CD1c-positive myeloid dendritic cell (primary cell): ENCODE results near the gene PTPRG.
"Not testable (repeated sequence)": the region's sequence is repeated elsewhere in the genome, so short reads cannot be mapped to it uniquely, and the experiment has no call there.

Experiments
- DNase-seq: peaks from one replicate; pipeline ENCODE4 v3.0.0-alpha.2; 2016; ENCODE audit errors: extremely low spot score

Gene PTPRG

GRCh38 chr3:61724801-61725200 is 163.4 kb downstream of the PTPRG start:
- no peak for DNase-seq

- no peak for DNase-seq
Measured at GRCh38 chr3:61725851-61726333, 164.5 kb downstream of the PTPRG start.

- no peak for DNase-seq
Measured at GRCh38 chr3:61727435-61727834, 166.1 kb downstream of the PTPRG start.

- DNase-seq: no peak
Measured at GRCh38 chr3:61729038-61729634, 167.8 kb downstream of the PTPRG start.

GRCh38 chr3:61730056-61730455 is 168.7 kb downstream of the PTPRG start:
- DNase-seq: no peak

DNA sequence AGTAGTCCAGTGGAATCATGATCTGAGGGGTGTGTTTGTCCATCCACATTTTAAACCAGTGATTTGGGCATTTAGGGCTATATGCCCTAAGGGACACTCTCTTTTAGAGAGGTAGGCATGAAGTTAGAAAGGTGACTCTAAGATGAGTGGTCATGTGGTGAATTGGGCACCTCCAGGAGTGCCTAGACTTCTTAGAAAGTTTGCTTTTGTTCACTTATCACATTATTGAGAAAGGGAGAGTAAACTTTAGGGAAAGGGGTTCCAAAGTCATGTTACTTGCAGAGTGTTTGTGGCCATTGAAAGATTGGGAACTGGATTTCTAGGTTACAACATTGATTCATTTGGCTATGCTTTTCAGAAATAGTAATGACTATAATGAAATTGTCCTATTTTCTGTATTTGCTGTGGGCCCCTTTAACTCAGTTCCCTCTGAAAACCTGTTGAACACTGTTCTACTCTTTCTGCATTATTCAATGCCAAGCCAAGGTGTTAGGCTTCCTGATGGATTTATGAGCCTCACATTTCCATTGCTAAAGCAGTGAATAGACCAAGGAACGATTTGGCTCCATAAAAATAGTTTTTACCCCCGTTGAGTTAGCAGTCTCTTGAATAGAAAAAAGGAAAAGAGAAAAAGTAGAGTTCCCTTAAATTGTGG is 169.3 kb downstream of the PTPRG start:
- no peak for DNase-seq

DNA sequence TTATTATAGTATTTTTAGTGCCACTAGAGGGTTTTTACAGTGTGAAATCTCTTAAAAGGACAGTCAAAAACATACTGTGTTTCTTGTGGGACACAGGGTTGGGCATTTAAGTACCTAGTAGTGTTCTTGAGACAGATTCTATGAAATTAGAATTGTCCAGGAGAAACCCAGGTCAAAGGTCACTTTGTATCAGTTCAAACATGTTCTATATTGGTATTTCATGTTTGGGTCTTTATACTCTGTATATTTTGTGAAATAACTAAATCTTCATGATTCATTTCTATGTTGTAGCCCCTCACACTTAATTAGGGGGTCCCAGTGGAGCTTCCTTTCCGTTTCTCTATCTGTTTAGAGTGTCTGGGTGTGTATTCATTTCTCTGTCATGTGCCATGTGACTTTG is 171.6 kb downstream of the PTPRG start:
- DNase-seq: no peak

DNA sequence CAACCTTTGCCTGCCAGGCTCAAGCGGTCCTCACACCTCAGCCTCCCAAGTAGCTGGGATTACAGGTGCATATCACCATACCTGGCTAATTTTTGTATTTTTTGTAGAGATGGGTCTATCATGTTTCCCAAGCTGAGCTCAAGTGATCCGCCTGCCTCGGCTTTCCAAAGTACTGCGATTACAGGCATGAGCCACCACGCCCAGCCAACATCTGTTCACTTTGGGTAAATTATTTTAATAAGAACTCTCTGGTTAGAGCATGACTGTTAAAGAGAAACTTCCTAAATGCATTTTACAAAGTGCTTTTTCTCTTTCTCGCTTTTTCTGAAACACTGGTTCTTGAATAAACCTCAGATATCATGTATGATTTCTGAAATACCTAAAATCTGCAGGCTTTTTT is 172.5 kb downstream of the PTPRG start:
- DNase-seq: no peak

DNA sequence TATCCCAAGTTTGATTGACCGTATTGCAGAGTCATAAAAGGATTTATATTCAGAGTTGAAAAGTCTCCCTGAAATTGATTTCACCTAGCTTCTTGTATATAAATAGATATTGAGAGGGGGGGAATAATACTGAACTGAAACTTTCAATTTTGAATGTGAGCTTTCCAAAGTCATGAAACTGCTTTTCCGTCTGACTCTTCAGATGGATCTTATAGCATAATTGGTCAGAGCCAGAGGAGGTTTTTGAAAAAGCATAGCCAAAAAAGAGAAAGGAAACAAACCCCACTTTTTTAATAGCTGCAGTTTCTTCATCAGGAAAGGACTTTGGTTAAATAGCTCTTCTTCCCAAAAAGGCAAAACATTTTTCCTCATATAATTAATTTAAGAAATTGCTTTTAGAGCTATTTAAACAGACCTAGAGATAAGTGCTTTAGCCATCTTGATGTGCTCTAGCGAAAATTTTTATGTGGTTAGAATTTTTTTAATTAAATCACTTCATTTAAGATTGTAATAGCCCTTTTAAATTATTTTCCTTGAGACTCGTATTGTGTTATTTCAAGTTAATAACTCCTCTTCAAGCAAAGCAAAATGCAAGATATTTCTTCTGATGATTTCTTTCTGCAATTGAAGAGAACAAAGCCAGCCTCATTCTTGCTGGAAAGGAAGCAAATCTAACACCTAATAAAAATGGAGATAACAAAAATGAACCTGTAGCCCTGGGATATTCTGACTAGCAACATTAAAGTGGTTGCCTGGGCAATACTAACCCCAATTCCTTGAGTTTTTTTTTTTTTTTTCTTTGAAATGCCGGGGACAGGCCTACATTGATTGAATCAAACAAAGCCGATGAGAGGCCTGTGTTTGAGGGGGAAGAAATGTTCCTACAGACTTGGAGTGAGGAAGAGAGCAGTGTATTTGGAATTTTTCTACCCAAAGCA is 173.6 kb downstream of the PTPRG start:
- DNase-seq: no peak

DNA sequence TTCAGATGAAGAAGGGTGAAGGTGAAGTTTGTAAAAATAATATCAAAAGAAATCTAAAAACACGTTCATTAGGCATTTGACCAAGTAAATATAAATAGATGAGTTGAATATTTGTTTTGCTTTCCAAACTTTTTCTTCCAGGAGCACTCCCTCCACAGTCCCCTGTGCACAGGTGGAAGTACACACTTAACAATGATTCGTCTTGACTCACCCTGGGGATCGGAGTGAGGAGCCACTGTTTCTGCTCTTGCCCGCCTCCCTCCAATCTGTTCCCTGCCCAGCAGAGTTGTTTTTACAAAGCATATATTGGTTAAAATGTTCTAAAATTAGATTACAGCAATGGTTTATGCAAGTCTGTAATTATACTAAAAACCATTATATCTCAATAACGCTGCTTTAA is 175.1 kb downstream of the PTPRG start:
- DNase-seq: no peak

DNA sequence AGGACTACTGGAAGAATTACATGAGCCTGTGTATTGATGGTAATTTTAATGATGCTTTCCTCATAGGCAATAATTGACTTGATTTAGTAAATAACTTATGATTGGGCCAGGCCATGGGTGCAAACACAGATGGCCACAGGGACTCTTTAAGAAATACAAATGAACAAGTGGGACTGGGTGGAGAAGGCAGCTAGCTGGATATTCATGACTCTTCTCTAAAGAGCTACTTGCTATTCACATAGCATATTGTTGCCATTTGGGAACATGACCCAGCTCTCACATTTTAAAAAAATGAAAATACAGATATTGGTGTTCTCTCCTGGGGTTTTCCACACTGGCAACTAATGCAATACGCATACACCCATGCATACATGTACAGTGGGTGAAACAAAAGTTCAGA is 178.3 kb downstream of the PTPRG start:
- no peak for DNase-seq

DNA sequence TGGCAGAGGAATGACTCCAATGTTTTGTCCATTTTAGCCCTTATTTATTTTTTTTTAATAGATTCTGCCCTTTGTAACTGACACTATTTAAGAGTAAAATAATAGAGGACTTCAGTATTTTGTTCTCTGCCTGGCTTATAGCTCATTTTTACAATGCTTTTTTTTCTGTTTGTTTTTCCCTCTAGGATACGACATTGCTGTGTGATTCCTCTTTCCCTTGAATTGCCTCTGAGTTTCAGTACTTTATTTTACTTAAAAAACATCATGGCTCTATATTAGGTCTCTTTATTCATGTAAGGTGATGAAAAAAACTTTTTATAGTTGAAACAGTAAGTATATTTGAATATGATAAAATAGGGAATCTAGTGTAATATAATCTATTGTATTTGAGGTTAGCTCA is 179.1 kb downstream of the PTPRG start:
- DNase-seq: no peak

DNA sequence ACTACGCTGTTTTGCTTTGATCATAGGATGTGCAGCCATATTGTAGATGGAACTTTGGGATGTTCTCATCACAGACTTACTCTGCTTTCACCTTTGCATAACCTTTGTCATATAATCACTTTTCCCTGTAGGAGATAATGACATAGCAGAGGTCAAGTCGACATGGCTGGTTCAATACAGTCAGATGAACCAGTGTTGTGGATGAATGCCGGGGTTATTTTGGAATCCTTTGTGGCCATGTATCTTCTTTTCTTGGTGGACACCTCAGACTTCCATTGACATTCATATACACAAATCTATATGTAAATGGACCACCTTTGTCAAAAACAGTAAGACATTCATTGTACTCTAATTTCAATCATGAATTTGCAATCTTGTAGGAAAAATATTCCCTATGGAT is 180.2 kb downstream of the PTPRG start:
- no peak for DNase-seq

- DNase-seq: no peak
Measured at GRCh38 chr3:61742006-61742405, 180.6 kb downstream of the PTPRG start.

DNA sequence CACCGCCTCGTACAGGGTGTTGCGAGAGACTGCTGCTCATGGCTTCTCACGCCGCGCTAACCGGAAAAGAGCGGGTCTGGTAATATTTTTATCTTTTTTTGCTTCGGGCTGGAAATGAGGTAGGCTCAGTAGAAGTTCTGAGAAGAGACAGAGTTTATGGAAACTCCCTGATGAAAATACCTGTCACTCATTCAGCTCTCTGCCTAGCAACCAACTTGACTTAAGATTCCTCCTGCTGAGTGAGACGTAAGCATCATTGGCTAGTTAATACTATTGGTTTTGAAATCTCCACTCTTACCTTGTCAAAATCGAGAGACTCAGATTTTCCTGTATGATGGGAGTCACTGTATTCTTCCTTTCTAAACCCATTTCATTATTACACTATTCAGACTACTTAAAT is 181.7 kb downstream of the PTPRG start:
- no peak for DNase-seq

DNA sequence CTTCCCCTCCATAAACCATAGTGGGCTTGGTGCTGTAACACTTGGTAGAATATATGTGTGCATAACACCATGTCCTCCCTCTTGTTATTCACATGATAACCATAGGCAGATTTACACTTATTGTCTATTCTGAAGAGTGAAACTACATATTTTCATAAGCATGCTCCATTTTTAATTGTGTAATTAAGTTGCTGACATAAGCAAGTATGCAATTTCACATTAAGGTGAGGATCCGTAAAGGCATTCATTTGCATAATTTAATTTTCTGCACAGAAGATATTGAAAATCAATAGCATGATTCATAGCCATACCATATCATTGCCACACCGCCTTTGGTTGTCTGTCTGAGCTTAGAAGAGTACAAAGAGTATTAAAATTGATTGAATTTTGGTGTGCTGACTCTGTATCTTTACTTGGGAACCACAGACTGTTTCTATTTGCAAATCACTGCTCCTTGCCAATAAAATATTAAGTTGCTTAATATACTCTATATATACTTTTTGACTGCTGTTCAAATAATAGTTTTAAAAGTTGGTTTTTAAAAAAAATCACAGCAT is 182.4 kb downstream of the PTPRG start:
- DNase-seq: no peak

GRCh38 chr3:61748288-61748687 is 186.9 kb downstream of the PTPRG start:
- no peak for DNase-seq

DNA sequence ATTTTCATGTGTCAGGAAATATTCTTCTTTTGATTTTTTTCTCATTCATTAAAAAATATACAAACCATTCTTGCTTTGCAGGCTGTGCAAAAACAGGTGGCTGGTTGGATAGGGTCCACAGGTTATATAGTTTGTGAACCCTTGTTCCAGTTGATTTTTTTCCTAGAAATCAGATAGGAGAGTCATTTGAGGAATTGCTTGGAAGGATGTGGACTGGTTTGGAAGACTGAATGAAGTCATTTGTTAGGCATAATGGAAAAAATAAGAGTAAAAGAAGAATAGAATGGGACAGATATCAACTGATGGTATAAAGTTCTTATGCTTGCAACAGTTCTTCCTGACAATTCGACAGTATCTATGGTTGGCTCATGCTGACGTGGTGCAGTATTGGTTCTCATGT is 189.4 kb downstream of the PTPRG start:
- DNase-seq: no peak

DNA sequence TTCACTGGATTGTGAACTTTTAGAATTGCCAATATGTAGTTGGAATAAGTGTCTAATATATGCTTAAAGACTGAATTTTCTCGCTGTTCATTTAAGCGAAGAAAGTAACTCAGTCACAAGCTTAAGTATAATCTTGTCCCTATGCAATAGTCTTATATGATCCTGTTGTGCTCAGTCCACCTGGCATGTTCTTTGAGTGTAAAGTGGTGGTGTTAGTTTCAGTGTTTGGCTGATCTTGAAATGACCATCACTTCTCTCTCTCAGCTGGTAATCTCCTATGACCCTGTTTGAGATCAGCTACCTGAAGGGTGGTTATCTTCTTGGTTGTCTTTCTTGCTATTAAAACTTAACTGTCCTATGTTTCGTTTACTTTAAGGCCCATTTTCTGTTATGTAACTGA is 197.5 kb downstream of the PTPRG start:
- no peak for DNase-seq

DNA sequence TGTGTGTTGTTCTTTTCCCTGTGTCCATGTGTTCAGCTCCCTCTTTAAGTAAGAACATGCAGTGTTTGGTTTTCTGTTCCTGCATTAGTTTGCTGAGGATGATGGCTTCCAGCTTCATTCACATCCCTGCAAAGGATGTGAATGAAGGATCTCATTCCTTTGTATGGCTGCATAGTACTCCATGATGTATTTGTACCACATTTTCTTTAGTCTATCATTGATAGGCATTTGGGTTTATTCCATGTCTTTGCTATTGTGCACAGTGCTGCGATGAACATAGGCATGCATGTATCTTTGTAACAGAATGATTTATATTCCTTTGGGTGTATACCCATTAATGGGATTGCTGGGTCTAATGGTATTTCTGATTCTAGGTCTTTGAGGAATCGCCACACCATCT is 199.4 kb downstream of the PTPRG start:
- DNase-seq: not testable (repeated sequence)

GRCh38 chr3:61761694-61762430 is 200.5 kb downstream of the PTPRG start:
- no peak for DNase-seq
